ENCODE measurements around the gene CFDP1. TPM values are rescaled to one million over a fixed set of nuclear protein-coding genes. Genes with fewer than 3 reads are reported as not detected.
A peak's percentile ranks its signal among the peaks of the same experiment; 100 is the strongest.

Gene CFDP1
- polyA plus RNA-seq (2014; cell fraction: cytosol; rRNA removed) = 128 and 175 TPM in 2 replicates
- polyA plus RNA-seq (2014; cell fraction: nucleus; rRNA removed) = 43.5 and 95.7 TPM in 2 replicates

DNA sequence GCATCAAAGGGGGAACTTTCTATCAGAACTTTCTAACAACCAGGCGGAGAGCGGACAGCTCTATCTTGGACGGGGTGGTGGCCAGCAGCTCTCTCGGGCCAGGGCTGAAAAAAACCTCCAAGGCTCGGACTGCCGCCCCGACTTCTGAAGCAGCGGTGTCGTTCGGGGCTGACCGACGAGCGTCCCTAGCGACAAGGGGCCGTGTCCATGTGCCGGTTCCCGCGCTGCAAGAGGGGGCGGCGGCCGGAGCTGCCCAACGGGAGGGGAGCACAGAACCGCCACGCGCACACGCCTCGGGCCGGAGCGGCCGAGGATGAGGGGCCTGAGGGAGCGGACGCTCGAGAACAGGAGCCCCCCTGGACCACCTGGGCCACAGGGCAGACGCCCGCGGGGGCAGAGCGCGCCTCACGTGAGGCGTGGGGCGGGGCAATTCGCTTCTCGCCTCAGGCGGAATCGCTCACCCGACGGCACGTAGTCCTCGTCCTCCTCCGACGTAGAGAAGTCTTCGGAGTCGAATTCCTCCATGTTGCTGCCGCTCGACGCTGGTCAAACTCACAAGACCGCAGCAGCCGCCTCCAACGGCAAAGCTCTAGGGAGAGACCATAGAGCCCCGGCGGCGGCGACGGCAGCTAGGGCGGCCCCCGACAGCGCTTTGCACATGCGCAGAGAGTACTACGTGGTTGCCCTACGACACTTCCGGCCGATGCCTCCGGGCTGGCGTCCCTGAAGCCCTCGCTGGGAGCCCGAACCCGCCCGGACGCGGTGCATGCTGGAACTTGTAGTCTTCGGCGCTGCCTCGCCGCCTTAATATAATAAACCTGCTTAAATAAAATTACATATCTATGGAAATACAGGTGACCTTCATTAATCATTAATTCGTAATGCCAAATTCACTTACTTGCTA is at the start of gene CFDP1:
Gene CFDP1 (minus strand): TSS at position 676 of the 904 bp plus-strand sequence. CDS start 151 bp downstream, at position 525.
- peak; percentile 97 for DNase-seq (ENCODE audit: low spot score)

- no peak for DNase-seq (ENCODE audit: low spot score)
These were observed 49.3 kb upstream of the CFDP1 start for GRCh38 chr16:75482434-75483205.

GRCh38 chr16:75481475-75481874 is 48.2 kb upstream of the CFDP1 start:
- no peak for DNase-seq (ENCODE audit: low spot score)

GRCh38 chr16:75479421-75479990 is 46.2 kb upstream of the CFDP1 start:
- DNase-seq (ENCODE audit: low spot score) = no peak

- DNase-seq (ENCODE audit: low spot score) = no peak
These were observed 45.4 kb upstream of the CFDP1 start for GRCh38 chr16:75478480-75479345.

DNA sequence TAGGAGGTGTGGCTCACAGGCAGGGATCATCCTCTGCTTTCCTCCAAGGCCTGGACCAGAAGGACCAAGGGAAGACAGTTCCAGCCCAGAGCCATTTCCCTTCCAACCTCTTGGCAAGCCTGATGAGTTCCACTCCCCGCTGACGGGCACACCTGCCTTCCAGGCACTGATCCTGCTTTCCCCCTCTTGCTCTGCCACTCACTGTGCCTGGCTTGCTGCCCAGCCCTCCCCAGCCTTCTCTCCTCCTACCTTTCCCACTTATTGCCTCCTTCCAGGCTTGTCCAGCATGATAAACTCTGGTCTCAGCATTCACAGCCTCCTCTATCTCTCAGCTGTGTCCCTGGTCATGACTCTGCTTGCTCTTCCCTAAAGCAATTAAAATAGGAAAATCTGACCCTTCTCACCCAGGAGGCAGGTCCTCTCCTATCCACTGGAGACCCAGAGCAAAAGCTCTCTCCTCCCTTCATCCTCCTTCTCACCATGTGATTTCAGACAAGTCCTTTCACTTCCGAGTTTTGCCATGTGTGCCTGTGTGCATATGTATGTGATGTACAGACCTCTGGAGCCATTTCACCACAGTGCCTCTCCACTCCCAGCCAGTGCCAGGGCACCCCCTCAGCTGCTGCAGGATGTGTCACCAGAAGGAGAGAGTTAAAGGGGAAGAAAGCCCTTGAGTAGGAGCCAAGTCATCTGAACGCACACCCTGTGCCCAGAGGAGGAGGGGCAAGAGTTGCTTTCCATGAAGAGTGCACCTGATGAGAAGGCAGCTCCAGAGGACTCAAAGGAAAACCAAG is 44.6 kb upstream of the CFDP1 start:
- no peak for DNase-seq (ENCODE audit: low spot score)

DNA sequence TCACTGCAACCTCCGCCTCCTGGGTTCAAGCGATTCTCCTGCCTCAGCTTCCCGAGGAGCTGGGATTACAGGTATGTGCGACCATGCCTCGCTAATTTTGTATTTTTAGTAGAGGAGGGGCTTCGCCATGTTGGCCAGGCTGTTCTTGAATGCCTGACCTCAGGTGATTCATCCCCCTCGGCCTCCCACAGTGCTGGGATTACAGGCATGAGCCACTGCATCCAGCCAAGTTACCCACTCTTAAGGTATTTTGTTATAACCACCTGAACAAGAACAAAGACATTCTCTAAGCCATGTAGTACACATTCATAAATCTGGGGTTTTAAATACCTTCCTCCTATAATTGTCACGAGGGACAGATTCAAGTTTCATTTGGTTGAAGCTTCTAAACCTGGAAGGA is 43.5 kb upstream of the CFDP1 start:
- no peak for DNase-seq (ENCODE audit: low spot score)

- DNase-seq (ENCODE audit: low spot score) = no peak
These were observed 42.1 kb upstream of the CFDP1 start for GRCh38 chr16:75475420-75475847.

DNA sequence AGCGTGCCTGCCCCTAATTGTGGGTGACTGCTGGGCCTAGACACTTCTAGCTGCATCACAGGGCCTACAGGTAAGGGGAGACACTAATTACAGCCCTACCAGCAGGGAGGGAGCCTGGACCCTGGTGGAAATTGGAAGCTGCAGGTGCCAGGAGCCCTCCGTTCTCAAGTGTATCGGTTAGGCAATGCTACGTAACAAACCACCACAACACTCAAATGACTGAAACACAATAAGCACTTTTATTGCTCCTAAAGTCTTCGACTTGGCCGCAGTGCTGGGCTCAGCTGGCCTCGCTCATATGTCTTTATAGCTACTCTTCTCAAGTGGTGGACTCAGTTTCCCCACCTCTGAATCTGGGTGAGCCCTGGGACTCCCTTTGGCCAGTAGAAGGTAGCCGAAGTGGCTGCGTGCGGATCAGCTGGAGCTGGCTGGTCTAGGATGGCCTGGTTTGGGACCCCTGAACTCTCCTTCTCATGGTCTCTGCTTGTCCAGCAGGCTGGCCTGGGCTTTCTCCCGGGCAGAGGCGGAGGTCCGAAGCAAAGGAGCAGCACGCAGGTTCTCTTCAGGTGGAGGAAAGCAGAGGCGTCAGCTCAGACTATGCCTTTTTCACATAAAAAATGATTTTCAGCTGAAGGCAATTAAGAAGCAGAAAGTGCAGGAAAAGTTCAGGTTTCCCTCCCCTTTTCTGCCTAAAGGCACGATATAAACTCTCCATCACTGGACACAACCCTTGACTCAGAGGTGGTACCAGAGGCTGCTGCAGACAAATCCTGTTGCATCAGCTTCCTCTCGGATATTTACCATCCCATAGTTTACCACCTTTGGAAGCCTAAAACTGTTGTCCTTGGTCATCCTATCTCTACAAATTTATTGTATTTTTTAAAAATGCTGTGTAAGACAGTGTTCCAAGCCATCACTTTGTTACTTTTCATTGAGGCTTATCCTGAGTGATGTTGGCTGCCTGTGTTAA is 39.9 kb upstream of the CFDP1 start:
- no peak for DNase-seq (ENCODE audit: low spot score)

GRCh38 chr16:75471723-75472633 is 38.7 kb upstream of the CFDP1 start:
- DNase-seq (ENCODE audit: low spot score) = peak; percentile 70

DNA sequence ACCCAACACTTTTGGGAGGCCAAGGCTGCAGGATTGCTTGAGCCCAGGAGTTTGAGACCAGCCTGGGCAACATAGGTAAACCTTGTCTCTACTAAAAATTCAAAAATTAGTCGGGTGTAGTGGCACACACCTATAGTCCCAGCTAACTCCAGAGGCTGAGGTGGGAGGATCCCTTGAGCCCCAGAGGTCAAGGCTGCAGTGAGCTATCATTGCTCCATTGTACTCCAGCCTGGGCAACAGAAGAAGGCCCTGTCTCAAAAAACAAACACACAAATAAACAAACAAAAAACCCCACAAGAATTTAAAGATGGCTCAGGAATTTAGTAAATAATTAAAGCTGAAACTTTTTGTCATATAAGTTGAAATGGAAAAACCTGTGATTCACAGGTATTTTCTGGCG is 33.5 kb upstream of the CFDP1 start:
- DNase-seq (ENCODE audit: low spot score) = no peak

DNA sequence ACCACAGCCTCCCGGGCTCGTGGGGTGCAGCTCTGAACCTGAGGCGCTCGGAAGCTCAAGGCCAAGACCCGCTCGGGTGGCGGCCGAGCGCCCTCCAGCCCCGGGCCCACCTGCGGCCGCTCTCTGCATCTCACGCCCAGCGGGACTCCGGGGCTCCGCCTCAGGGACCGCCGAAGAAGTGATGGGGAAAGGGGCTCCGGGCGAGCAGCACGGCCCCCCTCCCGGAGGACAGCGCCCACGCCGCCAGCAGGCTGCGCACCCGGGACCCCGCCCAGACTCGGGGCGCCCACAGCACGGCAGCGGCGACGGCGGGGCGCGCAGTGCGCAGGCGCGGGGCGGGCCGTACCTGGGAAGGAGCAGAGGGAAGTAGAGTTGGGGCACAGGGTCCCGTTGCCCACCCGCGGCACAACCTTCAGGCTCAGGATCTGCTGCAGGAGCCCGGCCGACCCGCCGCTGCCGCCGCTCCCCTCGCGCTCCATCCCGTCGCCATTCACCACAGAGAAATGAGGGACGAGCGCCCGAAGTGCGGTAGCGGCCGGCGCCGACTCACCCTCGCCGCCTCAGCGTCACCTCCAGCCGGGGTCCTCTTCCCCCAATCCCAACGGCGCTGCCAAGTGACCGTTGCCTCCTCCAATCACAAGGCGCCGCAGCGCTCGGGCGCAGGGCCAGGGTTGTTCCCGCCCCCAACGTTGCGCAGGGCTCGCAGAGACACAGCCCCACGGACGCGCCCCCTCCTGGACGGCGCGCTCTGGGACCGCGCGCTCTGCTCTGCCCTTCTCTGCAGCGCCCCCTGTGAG is 31.0 kb upstream of the CFDP1 start, which contains the start of gene TMEM170A:
Gene TMEM170A (minus strand): TSS at position 568 of the 797 bp plus-strand sequence. CDS start 89 bp downstream, at position 479.
- peak; percentile 99 for DNase-seq (ENCODE audit: low spot score)

DNA sequence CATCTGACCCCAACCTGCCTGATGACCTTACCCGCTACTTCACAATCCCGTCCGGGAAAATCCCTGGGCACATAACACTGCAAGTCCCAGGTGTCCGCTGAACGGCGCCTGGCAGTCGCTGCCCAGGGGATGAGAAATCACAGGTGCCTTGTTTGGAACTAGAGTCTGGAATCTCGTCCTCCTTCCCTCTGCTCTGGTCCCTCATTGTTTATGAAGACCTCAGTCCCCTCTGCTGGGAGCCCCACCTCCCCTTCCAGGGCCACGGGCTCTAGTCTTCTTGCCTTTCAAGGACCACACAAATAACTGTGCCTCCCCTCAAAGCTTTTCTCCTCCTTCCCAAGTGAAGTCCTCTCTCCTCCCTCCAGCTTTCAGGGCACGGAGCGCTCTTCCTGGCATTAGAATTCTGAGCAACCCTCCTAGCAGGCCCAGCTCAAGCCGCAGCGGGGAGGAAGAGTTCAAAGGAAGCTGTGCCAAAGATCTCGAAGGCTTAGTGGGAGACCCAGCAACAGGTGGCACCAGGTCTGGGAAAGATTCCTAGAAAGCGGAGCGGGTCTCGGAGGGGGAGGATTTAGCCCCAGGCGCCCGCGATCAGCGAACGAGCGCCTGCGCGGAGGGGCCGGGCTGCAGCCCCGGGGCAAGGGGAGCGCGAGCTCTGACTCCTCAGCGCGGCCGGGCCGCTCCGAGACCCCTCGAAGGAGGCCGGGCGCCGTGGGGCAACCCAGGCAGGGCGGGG is 30.3 kb upstream of the CFDP1 start:
- DNase-seq (ENCODE audit: low spot score) = peak; percentile 47

- DNase-seq (ENCODE audit: low spot score) = no peak
These were observed 29.5 kb upstream of the CFDP1 start for GRCh38 chr16:75462806-75463205.

GRCh38 chr16:75461575-75461974 is 28.3 kb upstream of the CFDP1 start:
- no peak for DNase-seq (ENCODE audit: low spot score)

- DNase-seq (ENCODE audit: low spot score) = no peak
These were observed 27.1 kb upstream of the CFDP1 start for GRCh38 chr16:75460446-75460845.

All from SK-N-DZ (cell line).